Omental fat pad (tissue), 4 donors: ENCODE results near the gene SLC16A1. TPM values are rescaled to one million over a fixed set of nuclear protein-coding genes. Genes with fewer than 3 reads are reported as not detected.
A peak's percentile ranks its signal among the peaks of the same experiment; 100 is the strongest.

Experiments
- ATAC-seq: fragments of 150-250 bp; one replicate; pipeline ENCODE4 v1.9.1; 2016; ENCODE audit warnings: mild to moderate bottlenecking, moderate library complexity; ENCODE audit not compliant: low FRiP score
- DNase-seq: peaks from one replicate; pipeline ENCODE4 v3.0.0-alpha.2; 2019; ENCODE audit warnings: low spot score
- CTCF ChIP-seq, 3 donors: fragments of 450-650 bp; IDR thresholded peaks; one replicate each; pipeline ENCODE4 v1.5.1; 2016 to 2017; ENCODE audit warnings: antibody characterized with exemption in 3 of 3, mild to moderate bottlenecking in 3 of 3, moderate library complexity in 2 of 3
- total RNA-seq, 4 donors: library from RNA; depleted of rRNA; stranded (reverse); fragments of >200 nt; gene quantifications; one replicate each; pipeline ENCODE4 v1.1.0, GENCODE V29; 2016

SLC16A1 gene
- total RNA-seq, 4 donors from 2014 or later = 15.1 to 125 (median 78.3) TPM

- ATAC-seq (no peak), DNase-seq (no peak)
- no peak for TF ChIP-seq CTCF (IDR thresholded peaks at IDR 0.05)
These were observed 36.8 kb upstream of the SLC16A1 start for GRCh38 chr1:112992780-112993179.

- DNase-seq (no peak), ATAC-seq (no peak)
- no peak for TF ChIP-seq CTCF (IDR thresholded peaks at IDR 0.05)
These were observed 35.6 kb upstream of the SLC16A1 start for GRCh38 chr1:112991402-112992120.

GRCh38 chr1:112990271-112990670 lies 34.3 kb upstream of the SLC16A1 start:
- TF ChIP-seq CTCF (IDR thresholded peaks at IDR 0.05) = no peak
- DNase-seq = no peak
- ATAC-seq = no peak

- ATAC-seq (peak; percentile 92), DNase-seq (no peak)
- no peak for TF ChIP-seq CTCF (IDR thresholded peaks at IDR 0.05)
These were observed 32.4 kb upstream of the SLC16A1 start for GRCh38 chr1:112988367-112988766.

GRCh38 chr1:112985123-112985522 lies 29.1 kb upstream of the SLC16A1 start:
- DNase-seq (no peak), ATAC-seq (no peak)
- no peak for TF ChIP-seq CTCF (IDR thresholded peaks at IDR 0.05)

GRCh38 chr1:112983537-112984131 lies 27.6 kb upstream of the SLC16A1 start:
- no peak for ATAC-seq
- TF ChIP-seq CTCF (IDR thresholded peaks at IDR 0.05) = no peak
- DNase-seq = no peak
